ENCODE measurements around the gene SYNPO. TPM values are rescaled to one million over a fixed set of nuclear protein-coding genes. Genes with fewer than 3 reads are reported as not detected.

The SYNPO gene
- polyA plus RNA-seq, 5 donors = 18.1 to 33.9 (median 21.7) TPM

DNA sequence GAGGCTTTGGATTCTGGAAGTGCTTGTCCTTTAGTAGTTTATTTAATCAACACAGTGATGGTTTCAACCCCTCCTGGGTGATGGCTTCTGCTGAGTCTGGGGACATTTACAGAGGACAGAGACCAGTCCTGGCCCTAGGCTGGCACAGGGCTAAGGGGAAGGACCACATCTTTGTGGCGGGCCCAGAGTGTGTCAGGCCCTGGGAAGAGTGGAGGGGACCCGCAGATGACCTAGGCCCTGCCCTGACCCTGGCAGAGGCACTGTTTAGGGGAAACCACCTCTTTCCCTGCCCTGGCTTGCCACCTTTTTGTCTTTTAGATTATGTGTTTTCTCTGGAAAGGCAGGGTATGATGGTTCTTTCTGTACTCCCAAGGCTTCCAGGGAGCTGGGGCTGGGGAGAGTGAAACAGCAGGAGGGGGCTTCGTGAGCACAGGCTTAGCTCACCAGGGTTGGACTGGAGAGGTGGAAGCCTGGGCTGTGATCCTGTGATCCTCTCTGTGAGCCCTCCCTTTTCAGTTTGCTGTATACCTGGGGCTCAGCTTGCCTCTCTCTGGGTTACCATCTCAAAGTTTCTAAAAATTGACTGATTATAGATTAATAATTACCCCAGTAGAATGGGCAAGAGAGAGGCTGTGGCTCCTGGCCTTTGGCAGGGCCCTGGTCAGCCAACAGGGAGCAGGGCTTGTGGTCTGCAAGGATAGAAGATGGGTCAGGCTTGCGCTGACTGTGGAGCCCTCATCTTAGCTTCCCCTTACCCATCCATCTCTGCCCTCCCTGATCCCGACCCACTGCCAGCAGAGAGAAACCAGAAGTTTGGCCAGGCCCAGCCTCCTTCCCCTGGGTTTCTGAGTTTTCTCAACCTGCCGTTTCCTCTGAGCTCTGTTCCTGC lies 1.7 kb upstream of the SYNPO start:
- DNase-seq = no peak

DNA sequence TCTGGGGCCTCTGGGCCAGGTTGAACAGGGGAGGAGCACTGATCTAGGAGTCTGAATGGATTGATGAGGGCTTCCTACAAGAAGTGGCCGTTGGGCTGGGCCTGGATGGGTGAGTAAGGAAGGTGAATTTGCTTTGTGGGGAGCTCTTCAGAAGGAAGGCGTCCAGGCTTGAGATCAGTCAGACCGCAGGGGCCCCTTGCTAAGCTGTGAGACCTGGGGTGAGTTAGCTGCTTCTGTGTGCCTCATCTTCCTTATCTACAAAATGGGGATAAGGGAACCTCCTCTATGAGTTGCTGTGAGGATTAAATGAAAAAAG lies 1.1 kb upstream of the SYNPO start:
- no peak for DNase-seq

DNA sequence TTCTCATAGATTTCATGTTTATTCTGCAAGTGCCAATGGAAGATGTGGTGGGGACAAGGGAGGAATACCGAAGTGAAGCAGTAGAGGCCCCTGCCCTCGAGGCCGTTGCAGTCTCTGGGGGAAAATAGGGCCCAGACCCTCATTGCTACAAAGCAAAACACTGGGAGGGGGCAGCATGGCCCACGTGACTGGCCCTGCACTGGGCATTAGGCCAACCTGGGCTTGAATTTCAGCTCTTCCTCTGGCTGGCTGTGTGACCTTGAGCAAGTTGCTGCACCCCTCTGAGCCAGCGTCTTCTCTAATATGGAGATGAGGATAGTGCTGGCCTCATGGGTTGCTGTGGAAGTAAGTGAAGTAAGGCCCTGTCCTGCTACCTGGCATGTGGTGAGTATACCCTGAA lies 709 bp upstream of the SYNPO start:
- no peak for DNase-seq

DNA sequence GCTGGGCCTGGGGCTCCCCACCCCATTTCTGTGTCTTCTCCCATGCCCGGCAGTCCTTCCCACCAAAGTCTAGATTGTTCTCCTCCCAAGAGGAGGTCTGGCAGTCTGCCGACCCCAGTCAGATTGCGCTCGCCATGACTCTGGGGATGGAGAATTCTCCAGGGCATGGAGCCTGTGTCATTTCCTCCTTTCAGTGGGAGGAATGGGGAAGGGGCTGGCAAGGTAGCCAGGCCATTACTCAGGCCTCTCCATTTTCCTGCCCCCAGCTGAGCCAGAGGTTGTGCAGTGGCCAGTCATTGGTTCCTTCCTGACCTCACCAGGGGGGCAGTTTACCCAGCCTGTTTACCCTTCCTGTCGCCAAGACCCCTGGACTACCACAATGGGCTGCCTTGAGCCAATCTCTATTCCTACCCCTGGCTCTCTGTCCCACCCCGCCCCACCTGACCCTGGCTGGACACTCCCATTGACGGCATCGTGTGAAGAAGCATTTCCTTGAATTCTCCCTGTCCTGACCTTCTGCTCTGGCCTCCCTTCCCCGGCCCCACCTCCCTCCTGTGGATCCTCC lies 628 bp downstream of the SYNPO start:
- no peak for DNase-seq

DNA sequence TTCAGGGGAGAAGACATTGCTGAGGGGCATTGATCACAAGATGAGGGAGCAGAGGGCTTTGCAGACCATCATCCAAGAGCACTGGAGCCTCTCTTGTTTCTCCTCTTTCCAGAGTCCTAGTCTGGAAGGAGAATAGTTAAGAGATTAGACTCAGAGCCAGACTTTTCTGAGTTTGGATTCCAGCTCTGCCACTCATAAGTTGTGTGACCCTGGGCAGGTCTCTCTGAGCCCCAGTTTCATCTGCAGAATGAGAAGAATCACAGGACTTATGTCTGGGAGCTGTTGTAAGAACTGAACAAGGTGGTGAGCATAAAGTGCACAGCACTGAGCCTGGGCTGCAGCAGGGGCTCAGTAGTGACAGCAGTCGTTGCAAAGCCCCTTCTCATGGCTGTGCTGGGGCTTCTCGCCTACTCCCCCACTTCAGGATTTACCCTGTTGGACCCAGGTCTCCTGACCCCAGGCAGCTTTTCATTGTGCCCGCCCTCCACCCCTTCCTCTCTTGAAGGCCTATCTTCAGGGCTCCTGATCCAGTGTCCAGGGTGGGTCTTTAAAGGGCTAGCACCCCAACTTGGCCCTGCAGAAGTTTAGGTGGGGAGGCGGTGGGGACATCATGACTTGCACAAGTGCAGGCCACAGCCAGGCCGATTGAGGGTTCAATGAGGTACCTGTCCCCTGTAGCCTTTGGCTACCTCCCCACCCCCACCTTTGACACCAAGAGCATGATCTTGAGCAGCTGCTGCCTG lies 1.5 kb downstream of the SYNPO start:
- DNase-seq = no peak

DNA sequence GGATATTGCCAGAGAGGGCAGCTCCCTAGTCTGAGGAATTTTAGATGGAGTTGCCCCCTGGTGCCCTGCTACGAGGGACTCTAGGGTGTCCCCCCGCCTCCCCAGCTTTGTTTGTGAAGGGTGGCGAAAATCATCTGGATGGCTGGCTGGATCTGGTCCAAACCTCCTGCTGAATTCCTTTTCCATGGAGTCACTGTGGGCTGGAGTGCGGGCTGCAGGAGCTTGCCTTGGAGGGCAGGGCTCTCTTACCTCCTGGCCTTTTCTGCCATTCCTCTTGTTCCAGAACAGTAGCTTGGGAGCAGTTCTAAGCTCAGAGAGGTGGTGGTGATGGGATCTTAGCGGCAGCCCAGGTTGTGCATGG lies 2.1 kb downstream of the SYNPO start:
- peak; percentile 67 to 74 for DNase-seq

DNA sequence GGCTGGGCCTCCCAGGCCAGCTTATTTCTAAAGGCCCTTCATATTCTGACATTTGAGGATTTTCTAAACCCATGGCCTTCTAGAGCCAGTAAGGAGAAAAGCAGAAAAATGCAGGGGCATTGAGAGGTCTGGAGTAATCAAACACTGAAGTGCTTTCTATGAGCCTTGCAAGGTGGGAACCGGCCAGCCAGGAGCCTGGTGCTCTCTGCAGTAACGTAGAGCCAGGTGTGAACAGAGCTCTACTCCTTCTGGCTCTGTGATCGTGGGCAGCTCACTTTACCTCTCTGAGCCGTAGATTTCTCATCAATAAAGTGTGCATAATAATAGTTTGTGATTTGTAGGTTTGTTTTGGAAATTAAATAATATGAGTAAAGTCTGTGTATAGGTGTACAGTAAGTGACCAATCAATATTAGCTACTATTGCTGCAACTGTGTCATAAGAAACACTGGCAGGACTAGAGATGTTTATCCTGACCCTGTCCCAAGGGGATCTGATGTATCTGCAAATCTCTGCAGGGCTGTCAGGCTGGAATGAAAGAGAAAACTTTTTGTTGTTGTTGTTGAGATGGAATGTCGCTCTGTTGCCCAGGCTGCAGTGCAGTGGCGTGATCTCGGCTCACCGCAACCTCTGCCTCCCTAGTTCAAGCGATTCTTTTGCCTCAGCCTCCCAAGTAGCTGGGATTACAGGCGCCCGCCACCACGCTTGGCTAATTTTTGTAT lies 2.7 kb downstream of the SYNPO start:
- DNase-seq = no peak

DNA sequence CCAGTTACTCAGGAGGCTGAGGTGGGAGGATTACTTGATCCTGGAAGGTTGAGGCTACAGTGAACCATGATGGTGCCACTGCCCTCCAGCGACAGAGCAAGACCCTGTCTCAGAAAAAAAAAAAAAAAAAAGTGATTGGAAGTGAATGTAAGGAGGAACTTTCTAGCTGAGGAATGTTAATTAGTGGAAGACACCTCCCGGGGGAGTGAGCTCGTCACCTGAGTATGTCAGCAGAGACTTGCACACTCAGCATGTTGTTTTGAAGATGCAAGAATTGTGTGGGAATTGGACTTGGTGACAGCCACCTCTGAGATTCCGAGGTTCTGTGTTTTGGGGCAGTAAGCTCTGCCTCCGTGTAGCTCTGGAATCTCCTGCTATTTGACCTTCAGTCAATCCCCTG lies 3.6 kb downstream of the SYNPO start:
- DNase-seq = no peak

DNA sequence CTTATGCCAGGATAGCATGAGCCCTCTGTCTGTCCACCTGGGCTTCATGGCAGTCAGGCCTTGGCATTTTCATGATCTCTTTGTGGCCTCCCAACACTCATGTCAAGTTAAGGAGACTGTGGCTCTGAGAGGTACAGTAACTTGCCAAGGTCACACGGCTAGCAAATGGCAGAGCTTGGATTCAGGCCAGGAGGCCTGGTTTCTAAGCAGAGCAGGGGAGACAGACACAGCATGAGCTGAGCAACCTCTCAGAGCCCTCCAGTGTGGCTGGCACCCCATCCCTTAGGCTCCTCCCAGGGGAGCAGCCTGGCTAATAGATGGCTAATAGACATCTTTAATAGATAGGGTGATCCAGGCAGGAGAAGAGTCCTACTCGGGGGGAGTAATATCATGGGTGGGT lies 4.1 kb downstream of the SYNPO start:
- DNase-seq = no peak

DNA sequence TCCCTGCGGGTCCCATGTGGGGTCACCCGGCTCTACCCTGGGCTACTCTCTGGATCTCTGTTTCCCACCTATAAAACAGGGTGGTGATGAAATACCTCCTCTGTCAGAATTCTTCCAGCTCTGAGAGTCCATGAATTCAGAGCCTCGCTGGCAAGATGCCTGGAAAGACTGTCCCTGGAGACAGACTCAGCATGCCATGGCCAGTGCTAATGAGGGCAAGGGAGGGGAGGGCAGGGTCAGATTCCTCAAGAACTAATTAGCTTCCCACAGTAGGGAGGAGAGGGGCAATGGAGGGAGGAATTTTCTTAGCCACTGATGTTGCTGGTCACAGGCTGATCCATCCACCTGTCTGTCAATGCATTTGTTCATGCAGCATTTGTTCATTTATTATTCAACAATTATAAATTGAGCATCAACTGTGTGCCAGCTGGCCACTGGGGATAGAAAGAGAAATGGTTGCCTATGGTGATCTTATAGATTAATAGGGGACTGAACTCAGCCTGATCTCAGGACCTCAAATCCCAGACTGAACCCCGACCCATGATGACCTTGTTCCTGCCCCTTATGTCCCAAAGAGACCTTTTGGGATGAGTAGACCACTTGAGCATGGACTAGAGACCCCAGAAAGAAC lies 4.7 kb downstream of the SYNPO start:
- DNase-seq = peak in 1 of 2 donors; percentile 39

DNA sequence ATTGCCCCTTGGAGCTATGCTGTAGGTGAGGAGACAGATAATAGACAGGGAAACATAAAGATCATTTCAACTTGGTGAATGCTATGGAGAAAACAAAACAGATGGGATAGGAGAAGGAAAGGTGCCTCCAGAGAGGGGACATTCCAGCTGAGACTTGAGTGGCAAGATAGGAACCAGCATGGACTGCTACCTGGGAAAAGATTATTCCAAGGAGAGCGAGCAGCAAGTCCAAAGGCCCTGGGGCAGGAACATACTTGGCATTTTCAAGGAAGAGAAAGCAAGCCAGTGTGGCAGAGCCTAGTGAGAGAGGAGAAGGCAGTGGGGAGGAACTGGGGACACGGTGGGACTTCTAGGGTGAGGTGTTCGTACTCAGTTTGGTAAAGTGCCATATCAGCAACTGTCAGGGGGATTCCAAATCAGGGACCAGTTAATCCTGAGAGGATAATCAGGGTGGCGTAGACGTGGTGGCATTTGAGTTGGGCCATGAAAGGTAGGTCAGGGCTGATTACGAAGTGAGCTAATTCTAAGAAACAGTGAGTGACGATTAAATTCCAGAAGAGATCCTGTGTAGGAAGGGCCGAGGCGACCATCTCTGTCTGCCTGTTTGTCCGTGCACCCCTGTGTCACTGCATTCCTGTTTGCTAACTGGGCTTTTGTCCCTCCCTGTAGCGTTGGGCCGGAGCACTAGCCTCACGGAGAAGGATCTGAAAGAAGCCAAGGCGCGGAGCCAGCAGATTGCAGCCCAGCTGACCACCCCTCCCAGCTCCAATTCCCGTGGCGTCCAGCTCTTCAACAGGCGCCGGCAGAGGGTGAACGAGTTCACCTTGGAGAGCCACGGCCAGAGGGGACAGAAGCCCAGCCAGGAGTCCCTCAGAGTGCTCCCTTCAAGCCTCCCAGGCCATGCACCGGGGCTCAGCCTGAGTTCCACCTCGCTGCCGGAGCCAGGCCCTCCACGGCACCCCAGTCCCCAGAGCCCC lies 7.1 kb downstream of the SYNPO start:
- DNase-seq = peak in 1 of 2 donors; percentile 39

DNA sequence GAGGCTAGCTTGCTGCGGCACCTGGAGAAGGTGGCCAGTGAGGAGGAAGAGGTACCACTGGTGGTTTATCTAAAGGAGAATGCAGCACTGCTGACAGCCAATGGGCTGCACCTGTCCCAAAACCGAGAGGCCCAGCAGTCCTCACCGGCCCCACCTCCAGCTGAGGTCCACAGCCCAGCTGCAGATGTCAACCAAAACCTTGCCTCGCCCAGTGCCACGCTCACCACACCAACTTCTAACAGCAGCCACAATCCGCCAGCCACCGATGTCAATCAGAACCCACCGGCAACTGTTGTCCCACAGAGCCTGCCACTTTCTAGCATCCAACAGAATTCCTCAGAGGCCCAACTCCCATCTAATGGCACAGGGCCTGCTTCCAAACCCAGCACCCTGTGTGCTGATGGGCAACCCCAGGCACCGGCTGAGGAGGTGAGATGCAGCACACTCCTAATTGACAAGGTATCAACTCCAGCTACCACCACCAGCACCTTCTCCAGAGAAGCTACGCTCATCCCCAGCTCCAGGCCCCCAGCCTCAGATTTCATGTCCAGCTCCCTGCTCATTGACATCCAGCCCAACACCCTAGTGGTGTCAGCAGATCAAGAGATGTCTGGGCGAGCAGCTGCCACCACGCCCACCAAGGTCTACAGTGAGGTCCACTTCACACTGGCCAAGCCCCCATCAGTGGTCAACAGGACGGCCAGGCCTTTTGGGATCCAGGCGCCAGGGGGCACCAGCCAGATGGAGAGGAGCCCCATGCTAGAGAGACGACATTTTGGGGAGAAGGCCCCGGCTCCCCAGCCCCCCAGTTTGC lies 8.0 kb downstream of the SYNPO start:
- no peak for DNase-seq

DNA sequence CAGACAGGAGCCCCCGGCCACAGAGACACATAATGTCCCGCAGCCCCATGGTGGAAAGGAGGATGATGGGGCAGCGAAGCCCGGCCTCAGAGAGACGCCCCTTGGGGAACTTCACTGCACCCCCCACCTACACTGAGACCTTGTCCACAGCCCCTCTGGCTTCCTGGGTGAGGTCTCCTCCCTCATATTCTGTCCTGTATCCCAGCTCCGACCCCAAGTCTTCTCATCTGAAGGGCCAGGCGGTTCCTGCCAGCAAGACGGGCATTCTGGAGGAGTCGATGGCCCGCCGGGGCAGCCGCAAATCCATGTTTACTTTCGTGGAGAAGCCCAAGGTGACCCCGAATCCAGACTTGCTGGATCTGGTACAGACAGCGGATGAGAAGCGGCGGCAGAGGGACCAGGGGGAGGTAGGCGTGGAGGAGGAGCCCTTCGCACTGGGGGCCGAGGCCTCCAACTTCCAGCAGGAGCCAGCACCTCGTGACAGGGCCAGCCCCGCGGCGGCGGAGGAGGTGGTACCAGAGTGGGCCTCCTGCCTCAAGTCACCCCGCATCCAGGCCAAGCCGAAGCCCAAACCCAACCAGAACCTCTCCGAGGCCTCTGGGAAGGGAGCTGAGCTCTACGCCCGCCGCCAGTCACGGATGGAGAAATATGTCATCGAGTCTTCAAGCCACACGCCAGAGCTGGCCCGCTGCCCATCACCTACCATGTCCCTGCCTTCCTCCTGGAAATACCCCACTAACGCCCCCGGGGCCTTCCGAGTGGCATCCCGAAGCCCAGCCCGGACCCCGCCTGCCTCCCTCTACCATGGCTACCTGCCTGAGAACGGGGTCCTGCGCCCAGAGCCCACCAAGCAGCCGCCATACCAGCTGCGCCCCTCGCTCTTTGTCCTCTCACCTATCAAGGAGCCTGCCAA lies 8.9 kb downstream of the SYNPO start:
- DNase-seq = no peak

DNA sequence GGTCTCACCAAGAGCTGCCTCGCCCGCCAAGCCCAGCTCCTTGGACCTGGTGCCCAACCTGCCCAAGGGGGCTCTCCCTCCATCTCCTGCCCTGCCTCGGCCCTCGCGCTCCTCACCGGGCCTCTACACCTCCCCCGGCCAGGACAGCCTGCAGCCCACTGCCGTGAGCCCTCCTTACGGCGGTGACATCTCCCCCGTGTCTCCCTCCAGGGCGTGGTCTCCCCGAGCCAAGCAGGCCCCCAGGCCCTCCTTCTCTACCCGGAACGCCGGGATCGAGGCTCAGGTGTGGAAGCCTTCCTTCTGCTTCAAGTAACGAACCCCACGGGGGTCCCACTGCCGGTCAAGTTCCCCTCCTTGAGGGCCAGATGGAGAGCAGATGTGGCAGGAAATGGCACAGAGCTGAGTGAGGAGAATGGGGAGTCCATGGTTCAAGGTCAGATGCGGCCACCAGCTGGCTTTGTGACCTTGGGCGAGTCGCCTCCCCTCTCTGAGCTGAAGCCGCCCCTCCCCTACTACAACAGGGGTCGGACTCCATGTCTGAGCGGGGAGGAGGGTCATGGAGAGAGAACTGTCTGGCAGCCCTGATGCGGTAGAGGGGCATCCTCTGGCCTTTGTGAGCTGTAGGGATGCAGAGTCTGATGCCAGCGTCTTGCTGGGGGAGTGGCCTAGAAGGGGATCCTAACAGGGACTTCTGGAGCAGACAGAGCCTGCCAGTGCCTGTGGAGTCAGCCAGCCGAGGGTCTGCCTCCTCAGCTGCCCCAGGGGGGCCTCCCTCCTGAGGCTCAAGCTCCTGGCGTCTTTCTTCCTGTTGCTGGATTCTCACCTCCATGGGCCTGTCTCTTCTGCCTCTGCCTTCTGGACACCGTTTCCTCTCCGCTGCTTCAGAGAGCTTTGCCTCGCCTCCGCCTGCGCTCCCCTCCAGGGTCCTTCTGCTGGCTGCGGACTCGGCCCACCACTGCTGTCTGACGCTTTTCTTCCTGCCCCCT lies 9.9 kb downstream of the SYNPO start:
- no peak for DNase-seq

DNA sequence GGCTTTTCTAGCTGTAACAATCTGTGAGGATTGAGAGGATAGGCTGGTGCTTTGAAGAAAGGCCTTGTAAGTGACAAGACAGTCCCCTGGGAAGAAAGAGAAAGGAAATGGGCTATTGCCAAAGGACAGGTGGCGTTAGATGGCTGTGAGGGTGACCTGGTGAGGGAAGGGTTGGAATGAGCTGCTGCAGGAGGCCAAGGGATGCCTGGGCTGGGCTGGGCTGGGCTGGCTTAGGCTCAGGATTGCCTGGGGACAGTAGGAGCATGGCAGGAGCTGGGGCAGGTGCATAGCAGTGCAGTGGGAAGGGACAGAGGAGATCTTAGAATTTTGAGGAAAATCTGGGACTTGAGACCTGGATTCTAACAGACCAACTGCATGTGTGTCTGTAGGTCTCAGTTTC lies 10.9 kb downstream of the SYNPO start:
- no peak for DNase-seq

DNA sequence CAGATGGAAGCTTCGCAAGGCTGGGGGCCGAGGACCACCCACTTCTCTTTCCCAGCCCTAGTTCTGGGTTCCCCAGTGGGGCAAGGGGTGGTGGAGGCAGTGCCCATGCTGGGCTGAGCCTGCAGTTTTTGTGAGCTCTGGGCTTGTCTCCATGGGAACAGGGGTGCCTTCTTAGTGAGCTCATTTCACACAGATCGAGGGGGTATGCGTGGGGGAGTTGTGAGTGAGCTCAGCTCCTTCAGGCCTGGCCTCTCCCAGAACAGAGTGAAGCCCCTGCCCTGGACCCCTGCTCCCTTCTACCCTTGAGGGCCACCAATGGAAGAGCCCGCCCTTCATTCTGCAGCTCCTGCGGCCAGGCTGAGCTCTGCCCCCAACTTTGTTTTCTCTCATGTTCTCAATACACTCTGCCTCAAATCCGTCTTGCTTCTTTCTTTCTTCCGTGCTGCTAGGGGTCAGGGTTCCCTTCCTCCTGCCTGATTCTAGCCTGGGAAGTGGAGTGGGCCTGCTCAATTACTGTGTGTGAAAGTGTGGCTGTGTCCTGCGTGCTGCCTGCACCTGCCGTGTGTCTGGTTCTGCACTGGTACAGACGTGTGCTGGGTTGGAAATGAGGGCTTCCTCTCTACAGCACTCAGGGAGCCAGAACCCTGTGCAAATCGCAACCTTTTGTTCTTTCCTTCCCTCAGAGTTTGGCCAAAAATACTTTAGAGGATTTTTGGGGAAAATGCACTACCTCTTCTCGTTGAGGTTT lies 11.6 kb downstream of the SYNPO start:
- no peak for DNase-seq
